ENCODE measurements around the gene LY9. TPM values are rescaled to one million over a fixed set of nuclear protein-coding genes. Genes with fewer than 3 reads are reported as not detected.
A peak's percentile ranks its signal among the peaks of the same experiment; 100 is the strongest.

LY9 gene
- total and polyA plus RNA-seq, 9 donors = 0.15 to 2.9 (median 0.45) TPM; not detected in 2

DNA sequence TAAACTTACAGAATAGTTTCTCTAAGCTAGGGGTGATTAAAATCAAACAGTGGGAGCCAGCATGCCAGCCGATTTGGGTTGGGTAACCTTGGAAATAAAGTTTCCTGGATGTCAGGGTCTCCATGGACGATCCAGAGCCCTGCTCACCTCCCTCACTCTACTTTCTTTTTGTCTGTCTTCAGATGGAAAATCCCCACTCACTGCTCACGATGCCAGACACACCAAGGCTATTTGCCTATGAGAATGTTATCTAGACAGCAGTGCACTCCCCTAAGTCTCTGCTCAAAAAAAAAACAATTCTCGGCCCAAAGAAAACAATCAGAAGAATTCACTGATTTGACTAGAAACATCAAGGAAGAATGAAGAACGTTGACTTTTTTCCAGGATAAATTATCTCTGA lies 43.0 kb upstream of the LY9 start:
- no peak for TF ChIP-seq EP300 (IDR thresholded peaks at IDR 0.05)
- TF ChIP-seq, protein P1, sequence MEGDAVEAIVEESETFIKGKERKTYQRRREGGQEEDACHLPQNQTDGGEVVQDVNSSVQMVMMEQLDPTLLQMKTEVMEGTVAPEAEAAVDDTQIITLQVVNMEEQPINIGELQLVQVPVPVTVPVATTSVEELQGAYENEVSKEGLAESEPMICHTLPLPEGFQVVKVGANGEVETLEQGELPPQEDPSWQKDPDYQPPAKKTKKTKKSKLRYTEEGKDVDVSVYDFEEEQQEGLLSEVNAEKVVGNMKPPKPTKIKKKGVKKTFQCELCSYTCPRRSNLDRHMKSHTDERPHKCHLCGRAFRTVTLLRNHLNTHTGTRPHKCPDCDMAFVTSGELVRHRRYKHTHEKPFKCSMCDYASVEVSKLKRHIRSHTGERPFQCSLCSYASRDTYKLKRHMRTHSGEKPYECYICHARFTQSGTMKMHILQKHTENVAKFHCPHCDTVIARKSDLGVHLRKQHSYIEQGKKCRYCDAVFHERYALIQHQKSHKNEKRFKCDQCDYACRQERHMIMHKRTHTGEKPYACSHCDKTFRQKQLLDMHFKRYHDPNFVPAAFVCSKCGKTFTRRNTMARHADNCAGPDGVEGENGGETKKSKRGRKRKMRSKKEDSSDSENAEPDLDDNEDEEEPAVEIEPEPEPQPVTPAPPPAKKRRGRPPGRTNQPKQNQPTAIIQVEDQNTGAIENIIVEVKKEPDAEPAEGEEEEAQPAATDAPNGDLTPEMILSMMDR (IDR thresholded peaks at IDR 0.05) = no peak
- peaks cover 6% of the 10 kb centered on the region for H3K4me1 ChIP-seq (ENCODE audit: insufficient read depth)
- 2 to 5% (median 4%) methylated on average over 5 of the region's 5 CpGs for WGBS, 3 donors
- no peak overlapping the region for H3K4me3 ChIP-seq
- H3K27ac ChIP-seq = peak overlapping the region in 1 of 2 donors; percentile 64
- H3K27me3 ChIP-seq = no peaks in the 10 kb centered on the region
- no peaks in the 10 kb centered on the region for H3K36me3 ChIP-seq
- peak in 1 of 5 donors; percentile 19 for DNase-seq
- intact Hi-C loops (cut with DNase I) = no loop called here
- H3K9me3 ChIP-seq = no peaks in the 10 kb centered on the region

DNA sequence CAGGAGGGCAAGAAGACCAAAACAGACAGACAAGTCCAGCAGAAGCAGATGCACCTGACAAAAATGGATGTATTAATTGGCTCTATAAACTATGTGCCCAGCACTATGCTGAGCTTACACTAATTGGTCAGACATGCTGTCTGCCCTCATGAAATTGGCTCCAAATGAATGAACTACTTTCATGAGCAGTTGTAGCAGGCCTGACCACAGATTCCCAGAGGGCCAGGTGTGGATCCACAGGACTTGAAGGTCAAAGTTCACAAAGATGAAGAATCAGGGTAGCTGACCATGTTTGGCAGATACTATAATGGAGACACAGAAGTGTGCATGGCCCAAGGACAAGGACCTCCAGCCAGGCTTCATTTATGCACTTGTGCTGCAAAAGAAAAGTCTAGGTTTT lies 42.4 kb upstream of the LY9 start:
- no peak overlapping the region for H3K4me3 ChIP-seq
- no peaks in the 10 kb centered on the region for H3K36me3 ChIP-seq
- H3K27ac ChIP-seq = no peak overlapping the region
- no peak for TF ChIP-seq POLR2A (IDR thresholded peaks at IDR 0.05)
- no peak for TF ChIP-seq EP300 (IDR thresholded peaks at IDR 0.05)
- TF ChIP-seq, protein P1 (IDR thresholded peaks at IDR 0.05) = no peak
- H3K27me3 ChIP-seq = no peaks in the 10 kb centered on the region
- H3K9me3 ChIP-seq = no peaks in the 10 kb centered on the region
- peaks cover 5% of the 10 kb centered on the region for H3K4me1 ChIP-seq (ENCODE audit: insufficient read depth)
- intact Hi-C loops (cut with DNase I) = no loop called here
- no peak for DNase-seq

DNA sequence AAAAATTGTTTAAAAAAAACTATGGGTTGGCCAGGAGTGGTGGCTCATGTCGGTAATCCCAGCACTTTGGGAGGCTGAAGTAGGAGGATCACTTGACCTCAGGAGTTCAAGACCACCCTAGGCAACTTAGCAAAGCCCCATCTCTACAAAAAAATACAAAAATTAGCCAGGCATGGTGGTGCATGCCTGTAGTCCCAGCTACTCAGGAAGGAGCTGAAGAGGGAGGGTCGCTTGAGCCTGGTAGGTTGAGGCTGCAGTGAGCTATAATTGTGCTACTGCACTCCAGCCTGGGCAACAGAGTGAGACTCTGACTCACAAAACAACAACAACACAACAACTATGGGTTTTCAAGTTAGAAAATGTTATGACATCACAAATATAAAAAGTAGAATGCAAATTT lies 40.5 kb upstream of the LY9 start:
- Histone ChIP-seq H3K27ac (no peak overlapping the region), H3K27me3 (no peaks in the 10 kb centered on the region), H3K9me3 (no peaks in the 10 kb centered on the region), H3K4me1 (ENCODE audit: insufficient read depth) (peaks cover 5% of the 10 kb centered on the region), H3K36me3 (no peaks in the 10 kb centered on the region), H3K4me3 (no peak overlapping the region)
- intact Hi-C loops (cut with DNase I) = no loop called here
- TF ChIP-seq POLR2A (IDR thresholded peaks at IDR 0.05) = no peak
- TF ChIP-seq, protein P1 (IDR thresholded peaks at IDR 0.05) = no peak
- WGBS, 3 donors = 81 to 91% (median 90%) methylated on average over 2 of the region's 2 CpGs
- no peak for DNase-seq

DNA sequence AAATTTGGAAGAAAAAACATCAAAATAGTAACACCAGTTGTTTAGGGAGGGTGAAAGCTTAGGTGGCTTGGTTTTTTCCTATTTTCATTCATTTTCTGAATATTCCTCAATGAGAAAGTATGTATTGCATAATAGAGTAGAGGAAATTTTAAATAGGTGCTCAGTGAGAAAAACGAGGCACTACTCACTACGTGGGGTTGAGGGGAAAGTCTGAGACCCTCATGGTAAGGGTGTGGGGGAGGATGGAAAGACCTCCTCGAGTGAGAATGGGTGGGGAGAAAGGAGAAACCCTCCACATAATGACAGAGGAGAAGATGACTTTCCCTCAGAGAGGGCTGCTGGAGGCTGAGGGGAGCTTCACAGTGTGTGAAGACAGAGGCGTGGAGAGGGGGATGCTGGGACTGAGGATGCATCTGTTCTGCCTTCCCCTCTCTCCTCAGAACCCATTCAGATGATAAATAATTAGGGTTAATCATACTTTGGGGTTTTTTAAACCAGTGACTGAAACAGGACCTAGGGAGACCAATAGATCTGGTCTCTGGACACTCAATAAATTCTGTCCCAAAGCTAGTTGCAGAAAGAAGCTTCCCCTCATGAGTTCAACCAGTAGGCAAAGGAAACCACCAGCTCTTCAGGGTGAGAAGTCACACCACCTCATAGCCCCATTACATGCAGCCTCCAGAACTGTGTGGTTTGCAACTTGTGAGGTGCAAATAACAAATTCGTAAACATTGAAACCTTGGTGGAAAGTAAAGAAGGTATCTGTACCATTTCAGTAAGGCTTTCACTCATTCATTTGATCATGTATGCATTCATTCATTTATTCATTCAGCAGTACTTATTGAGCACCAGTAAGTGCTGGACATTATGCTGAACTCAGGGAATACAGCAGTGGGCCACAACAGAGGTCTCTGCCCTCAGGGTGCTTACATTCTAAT lies 39.8 kb upstream of the LY9 start:
- no peaks in the 10 kb centered on the region for H3K9me3 ChIP-seq
- H3K4me3 ChIP-seq = no peak overlapping the region
- H3K36me3 ChIP-seq = no peaks in the 10 kb centered on the region
- no peaks in the 10 kb centered on the region for H3K27me3 ChIP-seq
- 64 to 72% (median 64%) methylated on average over 5 of the region's 5 CpGs for WGBS, 3 donors
- TF ChIP-seq EP300 (IDR thresholded peaks at IDR 0.05) = no peak
- TF ChIP-seq, protein P1 (IDR thresholded peaks at IDR 0.05) = no peak
- no peak for TF ChIP-seq POLR2A (IDR thresholded peaks at IDR 0.05)
- intact Hi-C loops (cut with DNase I) = no loop called here
- DNase-seq = no peak
- no peak overlapping the region for H3K27ac ChIP-seq
- H3K4me1 ChIP-seq (ENCODE audit: insufficient read depth) = peaks cover 5% of the 10 kb centered on the region

Measured in ovary (tissue), 9 donors.